ENCODE results near the gene XPO6. TPM values are rescaled to one million over a fixed set of nuclear protein-coding genes. Genes with fewer than 3 reads are reported as not detected.

Gene XPO6
- total RNA-seq, 1 donor from 2014 or later, result 71.6 TPM

DNA sequence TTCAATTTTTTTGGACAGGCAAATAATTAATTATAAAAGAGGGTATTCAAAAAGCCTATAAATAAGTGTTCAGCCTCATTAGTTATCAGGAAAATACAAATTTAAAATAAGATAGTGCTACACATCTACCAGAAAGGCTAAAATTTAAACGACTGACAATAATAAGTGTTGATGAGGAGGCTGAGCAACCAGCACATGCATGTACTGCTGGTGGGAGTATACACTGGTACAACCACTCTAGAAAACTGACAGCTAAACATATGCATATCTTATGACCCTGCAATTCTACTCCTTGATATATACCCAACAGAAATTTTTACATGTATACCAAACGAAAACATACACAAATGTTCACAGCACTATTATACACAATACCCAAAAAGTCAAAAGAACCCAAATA is 27.1 kb downstream of the XPO6 start:
- Mint-ChIP-seq H3K4me3 (no peak overlapping the region), H3K27me3 (ENCODE audit: insufficient read depth, low read depth) (no peaks in the 10 kb centered on the region), H3K9me3 (peaks cover 4% of the 10 kb centered on the region), H3K4me1 (peaks cover 8% of the 10 kb centered on the region), H3K27ac (no peak overlapping the region), H3K36me3 (peaks cover 11% of the 10 kb centered on the region)
- Histone ChIP-seq H3K9ac (no peak overlapping the region), H3K9me3 (ENCODE audit: low read depth) (no peaks in the 10 kb centered on the region), H3K27me3 (no peaks in the 10 kb centered on the region), H3F3A (ENCODE audit: low read depth) (no peaks in the 10 kb centered on the region), H2AFZ (replicated peaks) (no peak overlapping the region), H3K27ac (no peak overlapping the region), H3K36me3 (no peaks in the 10 kb centered on the region), H4K20me1 (ENCODE audit: low read depth) (peaks cover 51% of the 10 kb centered on the region), H3K79me2 (ENCODE audit: low read depth) (peaks cover 100% of the 10 kb centered on the region), H3K4me2 (no peak overlapping the region), H3K4me1 (peaks cover 6% of the 10 kb centered on the region), H3K4me3 (no peak overlapping the region)
- no peak for TF ChIP-seq EZH2 (IDR thresholded peaks at IDR 0.05)
- TF ChIP-seq, protein P1, sequence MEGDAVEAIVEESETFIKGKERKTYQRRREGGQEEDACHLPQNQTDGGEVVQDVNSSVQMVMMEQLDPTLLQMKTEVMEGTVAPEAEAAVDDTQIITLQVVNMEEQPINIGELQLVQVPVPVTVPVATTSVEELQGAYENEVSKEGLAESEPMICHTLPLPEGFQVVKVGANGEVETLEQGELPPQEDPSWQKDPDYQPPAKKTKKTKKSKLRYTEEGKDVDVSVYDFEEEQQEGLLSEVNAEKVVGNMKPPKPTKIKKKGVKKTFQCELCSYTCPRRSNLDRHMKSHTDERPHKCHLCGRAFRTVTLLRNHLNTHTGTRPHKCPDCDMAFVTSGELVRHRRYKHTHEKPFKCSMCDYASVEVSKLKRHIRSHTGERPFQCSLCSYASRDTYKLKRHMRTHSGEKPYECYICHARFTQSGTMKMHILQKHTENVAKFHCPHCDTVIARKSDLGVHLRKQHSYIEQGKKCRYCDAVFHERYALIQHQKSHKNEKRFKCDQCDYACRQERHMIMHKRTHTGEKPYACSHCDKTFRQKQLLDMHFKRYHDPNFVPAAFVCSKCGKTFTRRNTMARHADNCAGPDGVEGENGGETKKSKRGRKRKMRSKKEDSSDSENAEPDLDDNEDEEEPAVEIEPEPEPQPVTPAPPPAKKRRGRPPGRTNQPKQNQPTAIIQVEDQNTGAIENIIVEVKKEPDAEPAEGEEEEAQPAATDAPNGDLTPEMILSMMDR (IDR thresholded peaks at IDR 0.05), result no peak
- no peak for DNase-seq (ENCODE audit: low spot score)

- Mint-ChIP-seq H3K36me3 (peaks cover 11% of the 10 kb centered on the region), H3K4me1 (peaks cover 8% of the 10 kb centered on the region), H3K9me3 (peaks cover 4% of the 10 kb centered on the region), H3K27ac (no peak overlapping the region), H3K4me3 (no peak overlapping the region), H3K27me3 (ENCODE audit: insufficient read depth, low read depth) (no peaks in the 10 kb centered on the region)
- Histone ChIP-seq H3K9me3 (ENCODE audit: low read depth) (no peaks in the 10 kb centered on the region), H3K4me1 (peaks cover 6% of the 10 kb centered on the region), H3K27me3 (no peaks in the 10 kb centered on the region), H3F3A (ENCODE audit: low read depth) (no peaks in the 10 kb centered on the region), H3K4me3 (no peak overlapping the region), H3K36me3 (no peaks in the 10 kb centered on the region), H3K79me2 (ENCODE audit: low read depth) (peaks cover 100% of the 10 kb centered on the region), H3K9ac (no peak overlapping the region), H3K4me2 (no peak overlapping the region), H3K27ac (no peak overlapping the region), H2AFZ (replicated peaks) (no peak overlapping the region), H4K20me1 (ENCODE audit: low read depth) (peaks cover 48% of the 10 kb centered on the region)
- no peak for DNase-seq (ENCODE audit: low spot score)
- TF ChIP-seq, protein P1 (IDR thresholded peaks at IDR 0.05), result no peak
- no peak for TF ChIP-seq EZH2phosphoT487 (IDR thresholded peaks at IDR 0.05)
- no peak for TF ChIP-seq EZH2 (IDR thresholded peaks at IDR 0.05)
These were observed 27.8 kb downstream of the XPO6 start for GRCh38 chr16:28183930-28184329.

DNA sequence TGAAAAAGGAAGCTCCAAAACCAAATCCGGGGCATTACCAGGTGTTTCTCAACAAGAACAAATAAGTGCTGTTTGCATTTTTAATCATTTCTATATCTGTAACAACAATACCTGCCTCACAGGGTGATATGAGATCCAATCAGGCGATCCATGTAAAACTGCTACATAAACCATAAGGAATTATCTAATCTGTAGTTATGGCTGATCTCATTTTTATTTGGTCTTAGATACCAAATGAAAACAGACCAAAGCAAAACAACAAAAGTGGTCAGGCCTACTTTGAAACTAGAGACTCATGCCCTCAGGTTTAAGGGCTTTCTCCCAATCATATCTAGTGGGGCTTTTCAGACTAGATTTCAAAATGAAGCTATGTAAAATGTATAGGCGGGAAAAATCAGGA is 28.3 kb downstream of the XPO6 start:
- H3K27me3 Mint-ChIP-seq (ENCODE audit: insufficient read depth, low read depth), result no peaks in the 10 kb centered on the region
- peaks cover 11% of the 10 kb centered on the region for H3K36me3 Mint-ChIP-seq
- Histone ChIP-seq H3K4me1 (peaks cover 6% of the 10 kb centered on the region), H3K4me2 (no peak overlapping the region), H3K27me3 (no peaks in the 10 kb centered on the region), H4K20me1 (ENCODE audit: low read depth) (peaks cover 44% of the 10 kb centered on the region), H3K27ac (no peak overlapping the region), H3F3A (ENCODE audit: low read depth) (no peaks in the 10 kb centered on the region), H3K79me2 (ENCODE audit: low read depth) (peaks cover 100% of the 10 kb centered on the region), H3K9me3 (ENCODE audit: low read depth) (no peaks in the 10 kb centered on the region), H3K36me3 (no peaks in the 10 kb centered on the region), H3K4me3 (no peak overlapping the region), H3K9ac (no peak overlapping the region), H2AFZ (replicated peaks) (no peak overlapping the region)
- H3K27ac Mint-ChIP-seq, result no peak overlapping the region
- DNase-seq (ENCODE audit: low spot score), result no peak
- H3K4me3 Mint-ChIP-seq, result no peak overlapping the region
- TF ChIP-seq, protein P1 (IDR thresholded peaks at IDR 0.05), result no peak
- TF ChIP-seq EZH2 (IDR thresholded peaks at IDR 0.05), result no peak
- TF ChIP-seq EZH2phosphoT487 (IDR thresholded peaks at IDR 0.05), result no peak
- peaks cover 8% of the 10 kb centered on the region for H3K4me1 Mint-ChIP-seq
- peaks cover 4% of the 10 kb centered on the region for H3K9me3 Mint-ChIP-seq
